AG04449 (cell line): ENCODE results near the gene MPDZ.

Experiments used
- CTCF ChIA-PET: fragments of 350-600 bp; formaldehyde crosslinking; extraction: SDS; loops from one replicate; lab custom pipeline; 2021; ENCODE audit warnings: antibody characterized with exemption; lab: Yijun Ruan, JAX
- POLR2A ChIA-PET: fragments of 400-600, 350-600 bp; formaldehyde crosslinking; extraction: SDS; loops from one replicate; lab custom pipeline; 2020; ENCODE audit warnings: antibody characterized with exemption, inconsistent platforms; lab: Yijun Ruan, JAX
- DNase-seq: peaks from one replicate; pipeline ENCODE4 v3.0.0-alpha.2; 2010; ENCODE audit warnings: low read depth, low spot score
- H3K4me3 ChIP-seq: 2 replicates; pipeline ENCODE4 v1.5.1; 2011; ENCODE audit warnings: low read depth, mild to moderate bottlenecking, control low read depth, low read length
- CTCF ChIP-seq: IDR thresholded peaks from one replicate; pipeline ENCODE4 v1.5.1; 2011; ENCODE audit warnings: mild to moderate bottlenecking, moderate library complexity, low read length, control low read depth, inconsistent platforms; ENCODE audit not compliant: insufficient read depth; ENCODE audit errors: missing control alignments

Gene MPDZ

GRCh38 chr9:13145340-13145739 is 134.2 kb downstream of the MPDZ start:
- POLR2A ChIA-PET: no interaction called here
- no peak for DNase-seq
- CTCF ChIA-PET: no interaction called here
- no peak overlapping the region for H3K4me3 ChIP-seq
- no peak for TF ChIP-seq CTCF

- no peak overlapping the region for H3K4me3 ChIP-seq
- ChIA-PET POLR2A (no interaction called here), CTCF (no interaction called here)
- no peak for TF ChIP-seq CTCF
- DNase-seq: no peak
Observed at GRCh38 chr9:13144166-13144775, 135.2 kb downstream of the MPDZ start.

- H3K4me3 ChIP-seq: no peak overlapping the region
- CTCF ChIA-PET: interaction anchor here (1.2 kb wide), 1 partner anchor 23 kb away, joined by 3 read pairs; no protein-coding TSS in a partner anchor
- DNase-seq: no peak
- POLR2A ChIA-PET: no interaction called here
- TF ChIP-seq CTCF: no peak
Observed at GRCh38 chr9:13143281-13143680, 136.2 kb downstream of the MPDZ start.

- ChIA-PET CTCF (interaction anchor here (1.2 kb wide), 1 partner anchor 24 kb away, joined by 3 read pairs; no protein-coding TSS in a partner anchor), POLR2A (no interaction called here)
- no peak for DNase-seq
- no peak for TF ChIP-seq CTCF
- no peak overlapping the region for H3K4me3 ChIP-seq
Observed at GRCh38 chr9:13142776-13143175, 136.7 kb downstream of the MPDZ start.

- TF ChIP-seq CTCF: no peak
- DNase-seq: no peak
- H3K4me3 ChIP-seq: no peak overlapping the region
- POLR2A ChIA-PET: no interaction called here
- CTCF ChIA-PET: no interaction called here
Observed at GRCh38 chr9:13141629-13142028, 137.9 kb downstream of the MPDZ start.

GRCh38 chr9:13140843-13141592 is 138.5 kb downstream of the MPDZ start:
- CTCF ChIA-PET: interaction anchor here (1.2 to 3.3 kb wide), 3 partner anchors 11 to 52 kb away, joined by 3 to 14 read pairs (median 7); no protein-coding TSS in a partner anchor
- POLR2A ChIA-PET: no interaction called here
- H3K4me3 ChIP-seq: no peak overlapping the region
- DNase-seq: no peak
- no peak for TF ChIP-seq CTCF
